HepG2 (cell line): ENCODE results near the gene C11orf42. TPM values are rescaled to one million over a fixed set of nuclear protein-coding genes. Genes with fewer than 3 reads are reported as not detected.

Source experiments
- ATAC-seq: fragments of 200-7000 bp; cut with Tn5 transposase; 3 replicates; pipeline ENCODE4 v1.9.1; 2020; ENCODE audit warnings: mild to moderate bottlenecking, moderate library complexity
- BruUV-seq: library from RNA; stranded (reverse); fragments of 400-500 nt; replicated peaks from 2 replicates; lab custom pipeline; 2021; lab: Mats Ljungman, UMichigan
- CTCF ChIA-PET: fragments of 300-600 bp; formaldehyde crosslinking; extraction: SDS; loops from one replicate; lab custom pipeline; 2021; ENCODE audit warnings: low total read pairs, inconsistent platforms, low intra/inter-chr PET ratio; lab: Yijun Ruan, JAX
- POLR2A ChIA-PET: fragments of 350-600 bp; sonication (Branson Sonifier 250); formaldehyde crosslinking; loops from one replicate; lab custom pipeline; 2020; ENCODE audit warnings: antibody characterized with exemption, inconsistent platforms; lab: Yijun Ruan, JAX
- DNase-seq: peaks from one replicate; pipeline ENCODE4 v3.0.0-alpha.2; 2015; ENCODE audit warnings: low spot score
- FAIRE-seq: peaks from 3 replicates; lab custom pipeline; 2011; peaks lifted over from hg19 to GRCh38; lab: Jason Lieb, UNC
- H2AFZ ChIP-seq: one replicate; pipeline ENCODE4 v1.6.1; 2011; ENCODE audit warnings: low read length, inconsistent platforms
- H3K27ac ChIP-seq: fragments of 300-600 bp; 3 replicates; pipeline ENCODE4 v1.8.0; 2011; ENCODE audit warnings: mixed run types, mild to moderate bottlenecking, mixed read lengths, low read length, inconsistent platforms; ENCODE audit not compliant: insufficient read depth; ENCODE audit errors: extremely low read length
- H3K27me3 ChIP-seq, 2 experiments: fragments of 200-600 bp in 1 of 2; 2 replicates in 1 of 2; 3 replicates in 1 of 2; pipeline versions ENCODE4 v1.6.0 to v1.8.0; 2011; ENCODE audit warnings: low read length in 2 of 2, mild to moderate bottlenecking in 2 of 2, moderate library complexity in 2 of 2, inconsistent platforms in 1 of 2; ENCODE audit not compliant: insufficient read depth in 2 of 2, control insufficient read depth in 1 of 2
- H3K36me3 ChIP-seq, 2 experiments: fragments of 200-600 bp in 1 of 2; replicated peaks in 1 of 2; 2 replicates in 1 of 2; 3 replicates in 1 of 2; pipeline versions ENCODE4 v1.5.1 to v1.8.0; 2011; ENCODE audit warnings: low read length in 2 of 2, inconsistent platforms in 1 of 2; ENCODE audit not compliant: insufficient read depth in 2 of 2, control insufficient read depth in 1 of 2
- H3K4me1 ChIP-seq: 2 replicates; pipeline ENCODE4 v1.5.1; 2012; ENCODE audit warnings: low read length, inconsistent platforms; ENCODE audit not compliant: insufficient read depth
- H3K4me2 ChIP-seq: 2 replicates; pipeline ENCODE4 v1.6.0; 2011; ENCODE audit warnings: low read depth, low read length, inconsistent platforms
- H3K4me3 ChIP-seq, 3 experiments: fragments of 200-600 bp in 1 of 3; sonication (generic), shearing (Covaris generic) in 1 of 3; replicated peaks in 1 of 3; 2 replicates each; pipeline ENCODE4 v1.5.1; 2011 to 2016; ENCODE audit warnings: low read length in 3 of 3, inconsistent platforms in 2 of 3, low read depth in 2 of 3, mild to moderate bottlenecking in 2 of 3, control low read depth in 1 of 3, mixed read lengths in 1 of 3; ENCODE audit not compliant: insufficient read depth in 1 of 3
- H3K79me2 ChIP-seq: one replicate; pipeline ENCODE4 v1.6.1; 2011; ENCODE audit warnings: low read length, inconsistent platforms; ENCODE audit not compliant: insufficient read depth
- H3K9ac ChIP-seq: 2 replicates; pipeline ENCODE4 v1.6.0; 2011; ENCODE audit warnings: mild to moderate bottlenecking, low read depth, low read length, inconsistent platforms; ENCODE audit not compliant: insufficient read depth
- H3K9me3 ChIP-seq: 2 replicates; pipeline ENCODE4 v1.5.1; 2012; ENCODE audit warnings: mild to moderate bottlenecking, low read length
- H4K20me1 ChIP-seq: 2 replicates; pipeline ENCODE4 v1.6.0; 2011; ENCODE audit warnings: inconsistent platforms, mild to moderate bottlenecking, low read length, moderate library complexity; ENCODE audit not compliant: insufficient read depth
- GMEB1 ChIP-seq: sonication (generic); formaldehyde crosslinking; IDR thresholded peaks from 2 replicates; pipeline ENCODE4 v1.5.1; 2020; ENCODE audit warnings: missing genetic modification reagents, mild to moderate bottlenecking, borderline replicate concordance
- MED1 ChIP-seq: sonication (generic); formaldehyde crosslinking; IDR thresholded peaks from 2 replicates; pipeline ENCODE4 v1.4.0; 2020; ENCODE audit warnings: missing genetic modification reagents
- SRSF1 ChIP-seq: fragments of 200-400 bp; formaldehyde crosslinking; optimal IDR thresholded peaks from 2 replicates; pipeline ENCODE3; 2017; ENCODE audit warnings: mild to moderate bottlenecking, low read depth, low read length, moderate library complexity
- TAF15 ChIP-seq: fragments of 200-400 bp; formaldehyde crosslinking; IDR thresholded peaks from one replicate; pipeline ENCODE4 v1.6.1; 2018; ENCODE audit warnings: mild to moderate bottlenecking, low read depth, low read length; ENCODE audit not compliant: poor library complexity, severe bottlenecking
- TFDP1 ChIP-seq: IDR thresholded peaks from 2 replicates; pipeline ENCODE4 v1.6.1; 2016; ENCODE audit warnings: missing compliant biosample characterization, missing genetic modification reagents, borderline replicate concordance
- ZBTB33 ChIP-seq: sonication (generic); formaldehyde crosslinking; IDR thresholded peaks from 2 replicates; pipeline ENCODE4 v1.4.0; 2020; ENCODE audit warnings: missing genetic modification reagents
- ZNF101 ChIP-seq: sonication (generic); formaldehyde crosslinking; IDR thresholded peaks from 2 replicates; pipeline ENCODE4 v1.4.0; 2020; ENCODE audit warnings: mild to moderate bottlenecking, low read depth, missing genetic modification reagents, borderline replicate concordance
- ZNF292 ChIP-seq: sonication (generic); formaldehyde crosslinking; IDR thresholded peaks from 2 replicates; pipeline ENCODE4 v1.8.1; 2022; ENCODE audit warnings: mild to moderate bottlenecking, low read depth, missing genetic modification reagents, borderline replicate concordance
- ZNF333 ChIP-seq: sonication (generic); formaldehyde crosslinking; IDR thresholded peaks from 2 replicates; pipeline ENCODE4 v1.4.0; 2020; ENCODE audit warnings: mild to moderate bottlenecking, missing genetic modification reagents, borderline replicate concordance
- ZNF343 ChIP-seq: sonication (generic); formaldehyde crosslinking; IDR thresholded peaks from 2 replicates; pipeline ENCODE4 v1.4.0; 2020; ENCODE audit warnings: mild to moderate bottlenecking, missing genetic modification reagents
- ZNF558 ChIP-seq: sonication (generic); formaldehyde crosslinking; IDR thresholded peaks from 2 replicates; pipeline ENCODE4 v1.9.0; 2022; ENCODE audit warnings: mild to moderate bottlenecking, missing genetic modification reagents, borderline replicate concordance
- ZNF773 ChIP-seq: sonication (generic); formaldehyde crosslinking; IDR thresholded peaks from 2 replicates; pipeline ENCODE4 v1.4.0; 2020; ENCODE audit warnings: missing genetic modification reagents, borderline replicate concordance
- WGBS: methylation state at CpG from one replicate; pipeline ENCODE4 v1.1.6; 2017; ENCODE audit warnings: low lambda C conversion rate; 5-methylcytosine and 5-hydroxymethylcytosine counted together
- in situ Hi-C: cut with HindIII; loops from 2 replicates; pipeline ENCODE4 v1.10.0; 2017; ENCODE audit warnings: low pct_unique_long_range_greater_than_20kb; ENCODE audit not compliant: extremely low pct_ligation_motif_present
- intact Hi-C: fragments of 100-400 bp; cut with micrococcal nuclease; formaldehyde crosslinking; loops from one replicate; pipeline ENCODE4 v1.10.0; 2022; ENCODE audit not compliant: unreplicated experiment
- polyA plus RNA-seq, 8 experiments: library from polyadenylated mRNA; depleted of rRNA in 3 of 8; stranded (reverse) in 7 of 8; unstranded in 1 of 8; fragments of >200 nt; fragmentation: Illumina TruSeq in 4 of 8; extraction: Trizol in 4 of 8; gene quantifications; 2 replicates each; pipeline versions ENCODE4 v1.2.1 to v1.2.3, GENCODE V29; 2011 to 2016; ENCODE audit warnings: low read depth in 4 of 8, missing spikeins in 1 of 8, mixed read lengths in 1 of 8; ENCODE audit not compliant: insufficient read depth in 1 of 8
- total RNA-seq, 5 experiments: library from RNA; depleted of rRNA; stranded (reverse); fragments of >200 nt; fragmentation: Illumina TruSeq; extraction: Trizol; gene quantifications; 2 replicates each; pipeline ENCODE4 v1.2.3, GENCODE V29; 2016; ENCODE audit warnings: low read depth in 1 of 5
- TF ChIP-seq, protein P1 (sequence below): IDR thresholded peaks from 2 replicates; pipeline ENCODE4 v1.6.1; 2018; ENCODE audit warnings: missing genetic modification reagents, mild to moderate bottlenecking, missing compliant biosample characterization
- TF ChIP-seq, protein P2 (sequence below): IDR thresholded peaks from 2 replicates; pipeline ENCODE4 v1.6.1; 2018; ENCODE audit warnings: missing genetic modification reagents

C11orf42 gene
- total and polyA plus RNA-seq, 2 of the 13 experiments (the other 11 are each of a cell fraction or from before 2014, with no cell fraction given): not detected

DNA sequence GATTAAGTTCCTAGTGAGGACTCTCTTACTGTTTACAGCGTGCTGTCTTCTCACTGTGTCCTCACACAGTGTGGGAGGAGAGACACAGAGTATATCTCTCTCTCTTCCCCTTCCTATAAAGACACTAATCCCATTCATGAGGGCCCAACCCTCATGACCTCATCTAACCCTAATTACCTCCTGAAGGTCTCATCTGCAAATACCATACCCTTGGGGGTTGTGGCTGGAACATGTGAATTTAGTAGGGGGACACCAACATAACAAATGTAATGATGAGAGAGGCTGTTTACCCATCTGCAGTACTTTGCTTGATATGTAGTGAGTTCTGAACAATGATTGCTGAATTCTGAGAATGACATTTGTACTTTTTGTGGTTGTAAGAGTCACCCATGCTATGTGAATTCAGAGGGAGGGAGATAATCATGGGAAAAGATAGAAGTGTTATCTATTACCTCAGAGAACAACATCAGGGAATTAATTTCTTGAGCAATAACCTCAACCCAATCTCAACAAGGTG lies 11.2 kb upstream of the C11orf42 start:
- H3K27ac ChIP-seq: no peak overlapping the region
- WGBS: 0% methylated on average over 1 of the region's 1 CpG
- no TSS peak for BruUV-seq
- no peak overlapping the region for H3K4me3 ChIP-seq
- H3K36me3 ChIP-seq: no peaks in the 10 kb centered on the region
- no peak overlapping the region for H2AFZ ChIP-seq
- H3K4me2 ChIP-seq: no peak overlapping the region
- H3K27me3 ChIP-seq: peaks cover 1 to 5% of the 10 kb centered on the region in 2 experiments; a peak in 3 of 5 replicates
- intact Hi-C loops (no loop called here), in situ Hi-C loops (no loop called here)
- no peak overlapping the region for H3K9ac ChIP-seq
- no peaks in the 10 kb centered on the region for H3K4me1 ChIP-seq
- ChIA-PET CTCF (no interaction called here), POLR2A (no interaction called here)
- no peak for DNase-seq
- H3K9me3 ChIP-seq: no peaks in the 10 kb centered on the region
- H3K79me2 ChIP-seq: no peaks in the 10 kb centered on the region
- ATAC-seq: no peak
- no peaks in the 10 kb centered on the region for H4K20me1 ChIP-seq
- FAIRE-seq: no peak
- TF ChIP-seq TAF15 (no peak), TFDP1 (CRISPR knock-in tag) (no peak), GMEB1 (CRISPR knock-in tag) (no peak), ZNF343 (CRISPR knock-in tag) (no peak), ZNF333 (CRISPR knock-in tag) (no peak), ZNF101 (CRISPR knock-in tag) (no peak), SRSF1 (no peak), MED1 (CRISPR knock-in tag) (no peak), ZNF558 (CRISPR knock-in tag) (no peak), ZNF292 (CRISPR knock-in tag) (no peak), ZNF773 (no peak), ZBTB33 (CRISPR knock-in tag) (no peak)
- TF ChIP-seq, protein P1, sequence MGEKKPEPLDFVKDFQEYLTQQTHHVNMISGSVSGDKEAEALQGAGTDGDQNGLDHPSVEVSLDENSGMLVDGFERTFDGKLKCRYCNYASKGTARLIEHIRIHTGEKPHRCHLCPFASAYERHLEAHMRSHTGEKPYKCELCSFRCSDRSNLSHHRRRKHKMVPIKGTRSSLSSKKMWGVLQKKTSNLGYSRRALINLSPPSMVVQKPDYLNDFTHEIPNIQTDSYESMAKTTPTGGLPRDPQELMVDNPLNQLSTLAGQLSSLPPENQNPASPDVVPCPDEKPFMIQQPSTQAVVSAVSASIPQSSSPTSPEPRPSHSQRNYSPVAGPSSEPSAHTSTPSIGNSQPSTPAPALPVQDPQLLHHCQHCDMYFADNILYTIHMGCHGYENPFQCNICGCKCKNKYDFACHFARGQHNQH: no peak
- TF ChIP-seq, protein P2, sequence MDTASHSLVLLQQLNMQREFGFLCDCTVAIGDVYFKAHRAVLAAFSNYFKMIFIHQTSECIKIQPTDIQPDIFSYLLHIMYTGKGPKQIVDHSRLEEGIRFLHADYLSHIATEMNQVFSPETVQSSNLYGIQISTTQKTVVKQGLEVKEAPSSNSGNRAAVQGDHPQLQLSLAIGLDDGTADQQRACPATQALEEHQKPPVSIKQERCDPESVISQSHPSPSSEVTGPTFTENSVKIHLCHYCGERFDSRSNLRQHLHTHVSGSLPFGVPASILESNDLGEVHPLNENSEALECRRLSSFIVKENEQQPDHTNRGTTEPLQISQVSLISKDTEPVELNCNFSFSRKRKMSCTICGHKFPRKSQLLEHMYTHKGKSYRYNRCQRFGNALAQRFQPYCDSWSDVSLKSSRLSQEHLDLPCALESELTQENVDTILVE: no peak
